DND-41 (cell line): Measurements from ENCODE around the gene CFAP157.

Experiments used
- EZH2 ChIP-seq: IDR thresholded peaks from 3 replicates; pipeline ENCODE4 v1.6.1; 2012; ENCODE audit warnings: borderline replicate concordance, low read depth, mild to moderate bottlenecking, moderate library complexity, low read length, inconsistent platforms; ENCODE audit not compliant: severe bottlenecking
- TF ChIP-seq, protein P1 (sequence below): IDR thresholded peaks from 2 replicates; pipeline ENCODE4 v1.5.1; 2012; ENCODE audit warnings: borderline replicate concordance, low read length, moderate library complexity, mild to moderate bottlenecking; ENCODE audit not compliant: poor library complexity, severe bottlenecking; ENCODE audit errors: extremely low read depth

DNA sequence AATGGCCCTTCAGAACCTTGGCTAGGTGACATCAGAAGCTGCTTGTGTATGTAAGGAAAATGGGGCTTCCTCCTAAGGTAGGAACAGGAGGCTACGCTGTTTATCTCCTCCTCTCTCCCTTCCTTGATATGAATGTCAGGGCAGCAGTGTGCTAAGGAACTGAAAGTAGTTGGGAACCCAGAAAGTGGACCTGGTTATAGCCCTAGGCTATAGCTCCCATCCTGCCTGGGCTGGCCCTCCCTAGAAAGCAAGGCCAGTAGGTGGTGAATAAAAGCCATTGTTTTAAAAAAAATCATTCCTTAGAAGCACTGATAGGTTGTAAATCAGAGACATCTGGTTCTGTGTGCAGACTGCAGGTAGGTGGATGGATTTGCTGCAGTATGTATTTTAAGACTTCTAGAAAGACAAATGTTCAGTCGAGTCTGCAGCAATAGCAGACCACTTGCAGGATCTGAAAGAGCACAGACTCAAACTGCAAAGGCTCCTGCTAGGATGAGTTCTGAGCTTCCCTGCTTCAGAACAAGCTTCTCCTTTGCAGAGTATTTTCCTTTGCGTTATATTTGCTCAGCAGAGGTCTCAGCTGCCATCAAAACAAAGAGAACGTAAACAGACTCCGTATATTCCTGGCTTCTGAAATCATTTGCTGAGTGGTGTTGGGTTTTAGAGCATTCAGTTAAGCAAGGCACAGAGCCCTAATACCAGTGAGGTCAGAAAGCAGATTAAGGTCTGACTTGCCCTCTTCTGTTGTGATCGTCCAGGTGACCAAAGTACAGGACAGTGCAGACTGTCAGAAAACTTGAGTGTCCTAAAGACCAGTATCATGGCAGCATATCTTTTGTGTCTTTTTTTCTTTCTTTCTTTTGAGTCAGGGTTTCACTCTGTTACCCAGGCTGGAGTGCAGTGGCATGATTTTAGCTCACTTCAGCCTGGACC is 20.1 kb upstream of the CFAP157 start:
- TF ChIP-seq, protein P1, sequence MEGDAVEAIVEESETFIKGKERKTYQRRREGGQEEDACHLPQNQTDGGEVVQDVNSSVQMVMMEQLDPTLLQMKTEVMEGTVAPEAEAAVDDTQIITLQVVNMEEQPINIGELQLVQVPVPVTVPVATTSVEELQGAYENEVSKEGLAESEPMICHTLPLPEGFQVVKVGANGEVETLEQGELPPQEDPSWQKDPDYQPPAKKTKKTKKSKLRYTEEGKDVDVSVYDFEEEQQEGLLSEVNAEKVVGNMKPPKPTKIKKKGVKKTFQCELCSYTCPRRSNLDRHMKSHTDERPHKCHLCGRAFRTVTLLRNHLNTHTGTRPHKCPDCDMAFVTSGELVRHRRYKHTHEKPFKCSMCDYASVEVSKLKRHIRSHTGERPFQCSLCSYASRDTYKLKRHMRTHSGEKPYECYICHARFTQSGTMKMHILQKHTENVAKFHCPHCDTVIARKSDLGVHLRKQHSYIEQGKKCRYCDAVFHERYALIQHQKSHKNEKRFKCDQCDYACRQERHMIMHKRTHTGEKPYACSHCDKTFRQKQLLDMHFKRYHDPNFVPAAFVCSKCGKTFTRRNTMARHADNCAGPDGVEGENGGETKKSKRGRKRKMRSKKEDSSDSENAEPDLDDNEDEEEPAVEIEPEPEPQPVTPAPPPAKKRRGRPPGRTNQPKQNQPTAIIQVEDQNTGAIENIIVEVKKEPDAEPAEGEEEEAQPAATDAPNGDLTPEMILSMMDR = no peak
- TF ChIP-seq EZH2 = no peak
